IPS-18c (cell line): ENCODE measurements around the gene SFMBT2.

Experiments used
- H3K4me3 ChIP-seq: 2 replicates; pipeline ENCODE4 v1.7.0; 2013; ENCODE audit warnings: low read depth, mild to moderate bottlenecking, low read length, moderate library complexity; ENCODE audit not compliant: insufficient read depth
- H3K9me3 ChIP-seq: one replicate; pipeline ENCODE4 v1.6.1; 2013; ENCODE audit warnings: mild to moderate bottlenecking, low read length, moderate library complexity; ENCODE audit not compliant: control insufficient read depth, insufficient read depth

SFMBT2 gene

GRCh38 chr10:7432884-7433726 is 22.3 kb upstream of the SFMBT2 start:
- H3K4me3 ChIP-seq, result no peak overlapping the region
- no peaks in the 10 kb centered on the region for H3K9me3 ChIP-seq

GRCh38 chr10:7428673-7429350 is 18.0 kb upstream of the SFMBT2 start:
- Histone ChIP-seq H3K4me3 (no peak overlapping the region), H3K9me3 (no peaks in the 10 kb centered on the region)

GRCh38 chr10:7426349-7426748 is 15.5 kb upstream of the SFMBT2 start:
- Histone ChIP-seq H3K9me3 (no peaks in the 10 kb centered on the region), H3K4me3 (no peak overlapping the region)

GRCh38 chr10:7425691-7426090 is 14.9 kb upstream of the SFMBT2 start:
- Histone ChIP-seq H3K9me3 (no peaks in the 10 kb centered on the region), H3K4me3 (no peak overlapping the region)

DNA sequence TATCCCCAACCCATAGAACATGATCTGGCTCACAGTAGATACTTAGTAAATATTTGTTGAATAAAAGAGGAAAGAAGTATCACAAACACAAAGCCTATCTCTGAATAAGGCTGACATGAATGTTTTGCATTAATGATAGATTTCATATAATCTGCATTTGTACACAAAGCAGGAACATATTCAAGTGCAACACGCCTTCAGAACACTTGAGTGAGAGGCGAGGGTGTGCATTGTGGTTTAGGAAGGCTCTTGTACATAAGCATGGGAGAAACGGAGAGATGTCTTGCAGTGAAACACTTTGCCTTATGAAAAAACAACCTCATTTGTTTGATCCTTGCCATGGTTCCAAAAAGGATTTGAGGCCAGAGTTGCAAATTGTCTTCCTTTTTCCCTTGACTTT is 14.1 kb upstream of the SFMBT2 start:
- Histone ChIP-seq H3K4me3 (no peak overlapping the region), H3K9me3 (no peaks in the 10 kb centered on the region)

DNA sequence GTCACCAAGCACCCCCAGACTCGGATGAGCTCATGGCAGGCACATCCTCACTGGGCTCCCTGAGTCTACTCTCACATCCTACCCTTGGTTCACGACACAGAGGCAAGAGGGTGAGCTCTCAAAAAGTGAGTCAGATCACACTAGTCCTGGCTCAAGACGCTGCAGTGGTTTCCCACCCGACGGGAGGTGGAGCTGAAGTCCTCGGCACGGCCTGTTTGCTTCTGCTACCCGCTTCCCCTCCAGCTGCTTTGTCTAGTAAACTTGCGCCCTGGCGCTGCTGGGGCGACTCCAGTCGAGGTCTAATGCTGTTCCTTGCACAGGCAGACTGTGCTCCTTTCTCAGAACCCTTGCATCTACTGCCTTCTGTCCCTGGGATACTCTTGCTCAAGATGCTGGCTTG is 13.5 kb upstream of the SFMBT2 start:
- no peak overlapping the region for H3K4me3 ChIP-seq
- H3K9me3 ChIP-seq, result no peaks in the 10 kb centered on the region

DNA sequence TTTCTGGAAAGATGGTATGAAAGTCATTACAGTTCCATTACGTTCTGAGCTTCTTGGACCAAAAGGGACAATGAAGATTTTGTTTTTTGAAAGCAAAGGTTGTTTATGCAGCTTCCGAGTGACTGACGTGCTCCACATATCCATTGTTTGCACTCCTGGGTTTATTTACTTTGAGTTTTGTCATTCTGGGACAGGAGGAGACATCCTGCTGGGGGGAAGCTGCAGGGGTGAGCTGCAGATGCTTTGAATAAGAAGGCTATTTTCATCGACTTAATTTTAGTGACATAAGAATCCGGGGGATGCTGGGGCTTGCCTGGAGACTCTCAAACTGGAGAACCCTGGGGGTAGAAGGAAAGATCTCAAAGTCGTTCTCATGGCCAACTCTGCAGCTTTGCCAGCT is 12.7 kb upstream of the SFMBT2 start:
- Histone ChIP-seq H3K4me3 (no peak overlapping the region), H3K9me3 (no peaks in the 10 kb centered on the region)

- Histone ChIP-seq H3K9me3 (no peaks in the 10 kb centered on the region), H3K4me3 (no peak overlapping the region)
Observed at GRCh38 chr10:7421526-7421925, 10.7 kb upstream of the SFMBT2 start.

- Histone ChIP-seq H3K9me3 (no peaks in the 10 kb centered on the region), H3K4me3 (no peak overlapping the region)
Observed at GRCh38 chr10:7419998-7420397, 9.2 kb upstream of the SFMBT2 start.

- H3K9me3 ChIP-seq, result no peaks in the 10 kb centered on the region
- H3K4me3 ChIP-seq, result no peak overlapping the region
Observed at GRCh38 chr10:7417807-7418206, 7.0 kb upstream of the SFMBT2 start.

- no peaks in the 10 kb centered on the region for H3K9me3 ChIP-seq
- H3K4me3 ChIP-seq, result no peak overlapping the region
Observed at GRCh38 chr10:7417103-7417623, 6.3 kb upstream of the SFMBT2 start.

GRCh38 chr10:7414766-7415165 is 3.9 kb upstream of the SFMBT2 start:
- H3K9me3 ChIP-seq, result peaks cover 2% of the 10 kb centered on the region
- H3K4me3 ChIP-seq, result no peak overlapping the region

DNA sequence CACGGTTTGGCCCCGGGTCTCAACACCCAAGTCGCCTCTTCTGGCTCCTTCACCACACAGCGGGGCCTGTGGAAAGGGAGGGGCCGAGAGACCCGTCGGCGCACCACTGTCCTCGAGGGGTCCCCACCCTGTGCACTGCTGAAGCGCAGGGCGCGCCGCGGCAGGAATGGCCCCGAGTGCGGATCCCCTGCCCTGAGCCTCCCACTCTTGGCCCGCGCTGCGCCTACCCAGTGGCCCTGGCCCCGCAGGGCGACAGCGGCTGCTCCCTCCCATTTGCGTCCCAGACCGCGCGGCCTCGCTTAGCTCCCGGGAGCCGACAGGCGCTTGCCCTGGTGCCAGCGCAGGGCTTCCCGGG is 2.1 kb upstream of the SFMBT2 start:
- Histone ChIP-seq H3K4me3 (peak overlapping the region; percentile 72; the same call in 1 of the 2 replicates), H3K9me3 (peaks cover 2% of the 10 kb centered on the region)

GRCh38 chr10:7412237-7412927 is 1.5 kb upstream of the SFMBT2 start:
- Histone ChIP-seq H3K9me3 (peaks cover 2% of the 10 kb centered on the region), H3K4me3 (peak overlapping the region; percentile 72)

GRCh38 chr10:7411671-7412128 is 866 bp upstream of the SFMBT2 start:
- H3K9me3 ChIP-seq, result peaks cover 2% of the 10 kb centered on the region
- H3K4me3 ChIP-seq, result peak overlapping the region; percentile 72

GRCh38 chr10:7410301-7410861 is 453 bp downstream of the SFMBT2 start:
- Histone ChIP-seq H3K4me3 (peak overlapping the region; percentile 72), H3K9me3 (peaks cover 2% of the 10 kb centered on the region)

GRCh38 chr10:7409732-7410168 is 1.1 kb downstream of the SFMBT2 start:
- H3K9me3 ChIP-seq, result peaks cover 2% of the 10 kb centered on the region
- H3K4me3 ChIP-seq, result peak overlapping the region; percentile 72
